HG03039 (cell line): ENCODE measurements around the gene SH3TC1.

Source experiments
- ATAC-seq: cut with Tn5 transposase; IDR thresholded peaks from one replicate; pipeline ENCODE4 v1.9.1; 2021; ENCODE audit warnings: mild to moderate bottlenecking, moderate library complexity; ENCODE audit not compliant: unreplicated experiment

SH3TC1 gene

DNA sequence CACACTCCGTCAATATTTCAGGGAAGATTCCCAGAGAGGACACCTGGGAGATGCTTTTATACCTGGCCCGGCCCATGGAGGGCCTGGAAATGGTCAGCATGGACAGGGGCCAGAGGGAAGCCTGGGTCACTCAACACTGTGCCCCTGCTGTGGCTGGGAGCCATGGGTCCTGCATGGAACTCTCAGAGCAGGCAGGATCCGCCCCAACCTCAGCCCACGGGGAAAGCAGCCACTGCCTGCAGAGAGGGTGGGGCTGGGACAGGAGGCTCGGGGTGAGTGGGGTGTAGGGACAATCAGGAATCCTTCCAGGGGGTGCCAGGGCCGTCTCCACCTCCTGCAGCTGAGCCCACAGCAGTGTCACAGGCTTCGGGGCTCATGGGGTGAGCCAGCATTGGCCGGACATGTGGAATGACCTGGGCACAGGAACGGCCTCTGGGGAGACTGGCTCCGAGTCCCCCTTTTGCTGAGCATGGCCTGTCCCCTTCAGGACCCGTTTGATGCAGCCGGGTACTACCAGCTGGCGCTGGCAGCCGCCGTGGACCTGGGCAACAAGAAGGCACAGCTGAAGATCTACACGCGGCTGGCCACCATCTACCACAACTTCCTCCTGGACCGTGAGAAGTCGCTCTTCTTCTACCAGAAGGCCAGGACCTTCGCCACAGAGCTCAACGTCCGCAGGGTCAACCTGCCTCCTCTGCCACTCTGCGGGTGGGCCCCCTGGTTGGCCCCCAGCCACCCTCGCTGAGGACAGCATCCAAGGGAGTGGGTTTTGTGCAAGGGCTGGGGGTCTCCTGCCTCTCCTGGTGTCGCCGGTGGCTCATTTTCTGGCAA, 41.3 kb downstream of the SH3TC1 start:
- ATAC-seq: no peak

- ATAC-seq: no peak
Observed at GRCh38 chr4:8241211-8241779, 42.2 kb downstream of the SH3TC1 start.

- ATAC-seq: no peak
Observed at GRCh38 chr4:8241895-8242696, 43.0 kb downstream of the SH3TC1 start.

- no peak for ATAC-seq
Observed at GRCh38 chr4:8242782-8243560, 43.9 kb downstream of the SH3TC1 start.

DNA sequence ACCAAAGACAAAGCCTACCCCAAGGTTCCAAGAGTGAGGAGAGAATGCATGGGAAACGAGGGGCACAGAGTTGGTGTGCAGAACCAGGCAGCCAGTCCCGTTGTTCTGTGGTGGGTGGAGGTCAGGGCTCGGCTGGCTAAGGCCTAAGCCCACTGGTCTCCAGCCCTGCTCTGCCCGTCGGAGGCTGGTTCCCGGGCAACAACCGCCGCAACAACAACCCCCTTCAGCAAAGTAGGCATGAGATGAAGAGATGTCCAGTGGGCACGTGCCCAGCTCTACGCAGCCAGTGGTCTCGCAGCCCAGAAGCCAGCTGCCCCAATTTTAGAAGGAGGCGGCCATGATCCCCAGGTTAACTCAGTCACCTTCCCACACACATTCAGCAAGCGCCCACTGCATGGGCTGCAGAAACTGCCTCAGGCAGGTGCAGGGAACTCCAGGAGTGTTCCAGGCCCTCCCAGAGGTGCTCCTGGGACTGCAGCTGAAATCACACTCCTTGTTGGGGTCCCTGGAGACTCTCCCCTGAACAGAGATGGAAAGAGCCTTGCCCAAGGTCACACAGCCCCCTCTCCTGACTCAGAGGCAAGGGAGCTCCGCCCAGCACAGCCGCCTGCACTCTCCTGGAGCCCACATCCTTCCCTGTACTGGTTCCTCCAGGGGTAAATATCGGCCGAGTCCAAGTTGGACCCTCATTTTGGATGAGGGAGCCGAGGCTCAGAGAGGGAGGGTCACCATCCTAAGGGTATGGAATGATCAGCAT, 45.1 kb downstream of the SH3TC1 start:
- ATAC-seq: no peak

GRCh38 chr4:8244931-8245460, 45.9 kb downstream of the SH3TC1 start:
- ATAC-seq: no peak

- ATAC-seq: no peak
Observed at GRCh38 chr4:8245884-8246833, 47.1 kb downstream of the SH3TC1 start.

GRCh38 chr4:8247047-8247930, 48.2 kb downstream of the SH3TC1 start:
- no peak for ATAC-seq

DNA sequence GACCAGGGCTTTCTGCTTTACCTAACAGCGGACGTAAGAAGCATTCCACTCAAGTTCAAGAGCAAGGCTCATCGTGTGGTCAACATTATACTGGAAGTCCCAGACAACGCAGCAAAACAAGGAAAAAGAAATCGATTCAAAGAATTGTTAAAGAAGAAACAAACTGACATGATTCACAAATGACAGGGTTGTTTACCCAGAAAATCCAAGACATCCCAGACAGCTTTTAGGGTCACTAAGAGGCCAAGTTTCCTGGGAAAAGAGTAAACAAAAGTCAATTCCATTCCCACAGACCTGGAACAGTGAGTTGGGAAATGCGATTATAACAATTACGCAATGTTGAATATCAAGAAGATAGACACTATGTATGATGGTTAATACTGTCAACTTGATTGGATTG, 49.0 kb downstream of the SH3TC1 start:
- no peak for ATAC-seq

DNA sequence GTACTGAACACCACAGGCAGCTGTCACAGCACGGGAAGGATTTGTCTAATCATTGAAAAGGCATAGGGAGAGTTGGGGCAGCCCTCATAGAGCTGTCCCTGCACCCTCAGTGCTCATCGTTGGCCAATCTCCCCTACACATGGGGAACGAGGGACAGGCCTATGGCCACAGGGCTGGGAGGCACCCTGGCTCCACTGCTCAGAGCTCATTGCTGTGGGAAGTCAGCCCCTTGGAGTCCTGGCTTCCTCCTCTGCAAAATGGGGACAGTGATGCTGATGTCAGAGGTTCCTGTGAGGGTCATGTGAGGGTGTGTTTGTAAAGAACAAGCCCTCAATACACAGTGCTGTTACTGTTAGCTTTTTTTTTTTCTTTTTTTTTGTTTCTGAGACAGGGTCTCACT, 51.1 kb downstream of the SH3TC1 start:
- ATAC-seq: no peak

DNA sequence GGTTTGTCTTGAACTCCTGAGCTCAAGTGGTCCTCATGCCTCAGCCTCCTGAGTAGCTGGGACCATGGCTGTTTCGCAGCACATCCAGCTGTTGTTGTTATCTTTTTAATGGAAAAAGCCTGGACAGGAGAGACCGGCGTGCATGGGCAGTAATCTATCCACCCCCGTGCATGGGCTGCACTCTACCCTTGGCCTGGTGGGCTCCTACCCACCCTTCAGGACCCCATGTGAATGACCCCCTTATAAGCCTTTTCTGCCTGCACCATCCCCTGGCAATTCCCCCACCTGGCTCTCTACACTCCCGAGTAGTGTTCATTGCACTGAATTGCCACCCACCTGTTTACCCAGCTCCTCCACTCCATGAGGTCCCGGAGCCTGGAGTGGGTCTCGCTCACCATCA, 51.5 kb downstream of the SH3TC1 start:
- ATAC-seq: no peak

- no peak for ATAC-seq
Observed at GRCh38 chr4:8251110-8251883, 52.2 kb downstream of the SH3TC1 start.

DNA sequence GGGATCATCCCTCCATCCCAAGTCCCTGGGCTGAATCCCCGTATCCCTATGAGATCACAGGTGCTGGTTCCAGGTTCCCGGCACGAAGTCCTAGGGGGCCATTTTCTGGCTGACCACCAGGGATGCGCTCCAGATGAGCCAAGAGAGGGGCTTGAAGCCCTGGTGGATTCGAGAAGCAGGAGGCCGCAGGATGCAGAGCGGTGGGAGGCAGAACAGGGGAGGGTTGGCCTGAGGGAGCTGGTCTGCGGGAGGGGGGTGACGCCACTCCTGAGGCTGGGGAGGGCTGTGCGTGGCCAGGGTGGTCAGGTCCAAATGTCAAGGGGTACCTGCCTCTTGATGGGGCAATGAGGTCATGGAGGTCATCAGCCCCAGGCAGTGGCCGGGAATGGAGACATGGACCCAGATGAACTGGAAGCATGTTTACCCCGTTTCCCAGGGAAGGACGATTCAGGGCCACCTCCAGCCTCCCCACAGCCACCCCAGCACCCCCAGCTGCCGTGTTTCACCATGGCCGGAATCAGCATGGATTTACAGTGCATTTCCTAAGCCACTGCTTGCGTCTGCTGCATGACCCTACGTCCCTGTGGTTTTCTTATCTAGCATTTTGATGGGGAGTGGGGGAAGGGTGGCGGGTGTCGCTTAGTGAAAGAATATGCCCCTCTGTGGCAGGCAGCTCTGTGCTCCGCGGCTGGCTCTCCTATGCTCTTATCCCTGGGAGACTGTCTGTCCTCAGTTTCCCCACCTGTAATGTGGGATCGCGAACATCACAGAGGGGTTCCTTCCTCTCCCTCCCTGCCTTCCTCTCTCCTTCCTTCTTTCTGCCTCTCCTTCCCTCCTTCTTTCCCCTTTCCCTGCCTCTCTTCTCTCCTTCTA, 53.4 kb downstream of the SH3TC1 start:
- no peak for ATAC-seq

DNA sequence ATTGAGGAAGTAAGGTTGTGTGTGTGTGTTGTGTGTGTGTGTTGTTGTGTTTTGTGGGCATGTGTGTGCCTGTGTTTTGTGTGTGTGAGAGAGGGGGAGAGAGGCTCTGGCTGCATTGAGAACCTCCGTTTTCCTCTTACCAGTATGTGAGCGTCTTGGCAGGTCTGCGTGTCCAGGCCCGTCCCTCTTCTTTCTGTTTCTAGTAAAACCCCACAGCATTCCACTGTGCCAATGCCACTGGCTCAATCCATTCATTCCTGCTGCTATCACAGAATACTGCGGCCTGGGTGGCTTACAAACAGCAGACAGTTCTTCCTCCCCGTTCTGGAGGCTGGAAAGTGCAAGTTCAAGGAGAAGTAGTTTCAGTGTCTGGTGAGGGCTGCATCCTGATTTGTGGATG, 55.0 kb downstream of the SH3TC1 start:
- no peak for ATAC-seq

GRCh38 chr4:8255698-8256441, 56.8 kb downstream of the SH3TC1 start:
- ATAC-seq: no peak

DNA sequence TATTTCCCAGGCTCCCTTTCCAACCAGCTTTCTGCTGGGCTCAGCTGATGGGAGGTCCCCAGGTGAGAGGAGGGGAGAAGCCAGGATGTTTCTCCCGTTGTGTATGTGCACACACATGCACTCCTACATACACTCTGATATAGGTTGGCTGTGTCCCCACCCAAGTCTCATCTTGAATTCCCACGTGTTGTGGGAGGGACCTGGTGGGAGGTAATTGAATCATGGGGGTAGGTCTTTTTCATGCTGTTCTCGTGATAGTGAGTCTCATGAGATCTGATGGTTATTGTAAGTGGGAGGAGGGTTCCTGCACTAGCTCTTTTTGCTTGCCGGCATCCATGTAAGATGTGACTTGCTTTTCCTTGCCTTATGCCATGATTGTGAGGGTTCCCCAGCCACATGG, 58.8 kb downstream of the SH3TC1 start:
- no peak for ATAC-seq
